Prostate gland (tissue), 2 donors: ENCODE data around the gene AGBL4. TPM values are rescaled to one million over a fixed set of nuclear protein-coding genes. Genes with fewer than 3 reads are reported as not detected.

ENCODE experiments used
- DNase-seq: peaks from one replicate; pipeline ENCODE4 v3.0.0-alpha.2; 2019; ENCODE audit warnings: low spot score
- H3K27ac ChIP-seq, 2 donors: fragments of 200-600 bp; sonication (generic); 2 replicates each; pipeline ENCODE4 v1.5.1; 2017 to 2019
- H3K27me3 ChIP-seq: fragments of 200-600 bp; sonication (generic); replicated peaks from 2 replicates; pipeline ENCODE4 v1.5.1; 2019; ENCODE audit not compliant: insufficient read depth
- H3K36me3 ChIP-seq, 2 donors: fragments of 200-600 bp; sonication (generic); 1 replicate in 1 of 2; 2 replicates in 1 of 2; pipeline versions ENCODE4 v1.5.1 to v1.8.1; 2017 to 2019
- H3K4me1 ChIP-seq: fragments of 200-600 bp; sonication (generic); replicated peaks from 2 replicates; pipeline ENCODE4 v1.5.1; 2019
- H3K4me3 ChIP-seq, 2 donors: fragments of 200-600 bp; sonication (generic); 2 replicates each; pipeline ENCODE4 v1.5.1; 2017 to 2019
- H3K9me3 ChIP-seq: fragments of 200-600 bp; sonication (generic); 2 replicates; pipeline ENCODE4 v1.5.1; 2017
- POLR2A ChIP-seq: fragments of 450-650 bp; IDR thresholded peaks from one replicate; pipeline ENCODE4 v1.6.1; 2016; ENCODE audit warnings: antibody characterized with exemption, mild to moderate bottlenecking
- POLR2AphosphoS5 ChIP-seq: sonication (generic); formaldehyde crosslinking; IDR thresholded peaks from one replicate; pipeline ENCODE4 v1.6.1; 2017; ENCODE audit warnings: antibody characterized with exemption
- WGBS: methylation state at CpG from one replicate; pipeline ENCODE4 v1.1.5; 2018; 5-methylcytosine and 5-hydroxymethylcytosine counted together
- intact Hi-C: fragments of 100-400 bp; cut with DNase I; formaldehyde crosslinking; loops from one replicate; pipeline ENCODE4 v1.14.2; 2022
- total RNA-seq, 2 donors: library from RNA; depleted of rRNA; stranded (reverse); fragments of >200 nt; gene quantifications; one replicate each; pipeline ENCODE4 v1.1.0, GENCODE V29; 2016
- TF ChIP-seq, protein P1 (sequence below), 4 experiments: fragments of 200-600 bp in 2 of 4; fragments of 450-650 bp in 2 of 4; sonication (generic) in 2 of 4; IDR thresholded peaks; 1 replicate in 3 of 4; 2 replicates in 1 of 4; pipeline ENCODE4 v1.5.1; 2016 to 2019; ENCODE audit warnings: antibody characterized with exemption in 4 of 4, mild to moderate bottlenecking in 2 of 4, moderate library complexity in 2 of 4

AGBL4 gene
- total RNA-seq, 2 donors from 2014 or later = 0.82 to 2.7 TPM

DNA sequence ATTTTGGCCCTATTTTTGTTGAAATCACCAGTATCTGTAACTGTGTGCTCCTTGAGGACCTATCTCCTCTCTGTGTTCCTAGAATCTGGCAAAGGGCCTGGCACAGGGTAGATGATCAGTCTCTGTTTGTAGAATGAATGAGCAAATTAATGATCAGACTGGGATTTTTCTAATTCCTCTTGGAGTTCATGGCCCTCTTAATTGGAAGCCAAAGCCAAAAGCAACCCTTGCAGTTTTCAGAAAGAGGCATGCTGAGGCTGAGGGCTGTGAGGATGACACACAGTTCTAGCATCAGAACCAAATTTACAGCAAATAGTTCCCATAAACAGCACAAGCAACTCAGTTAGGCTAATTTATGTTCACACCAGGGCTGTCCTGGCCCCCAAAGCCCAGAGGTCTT lies 1136.0 kb downstream of the AGBL4 start:
- H3K27ac ChIP-seq = no peak overlapping the region
- H3K27me3 ChIP-seq = no peaks in the 10 kb centered on the region
- no peaks in the 10 kb centered on the region for H3K4me1 ChIP-seq
- TF ChIP-seq POLR2A = no peak
- TF ChIP-seq, protein P1, sequence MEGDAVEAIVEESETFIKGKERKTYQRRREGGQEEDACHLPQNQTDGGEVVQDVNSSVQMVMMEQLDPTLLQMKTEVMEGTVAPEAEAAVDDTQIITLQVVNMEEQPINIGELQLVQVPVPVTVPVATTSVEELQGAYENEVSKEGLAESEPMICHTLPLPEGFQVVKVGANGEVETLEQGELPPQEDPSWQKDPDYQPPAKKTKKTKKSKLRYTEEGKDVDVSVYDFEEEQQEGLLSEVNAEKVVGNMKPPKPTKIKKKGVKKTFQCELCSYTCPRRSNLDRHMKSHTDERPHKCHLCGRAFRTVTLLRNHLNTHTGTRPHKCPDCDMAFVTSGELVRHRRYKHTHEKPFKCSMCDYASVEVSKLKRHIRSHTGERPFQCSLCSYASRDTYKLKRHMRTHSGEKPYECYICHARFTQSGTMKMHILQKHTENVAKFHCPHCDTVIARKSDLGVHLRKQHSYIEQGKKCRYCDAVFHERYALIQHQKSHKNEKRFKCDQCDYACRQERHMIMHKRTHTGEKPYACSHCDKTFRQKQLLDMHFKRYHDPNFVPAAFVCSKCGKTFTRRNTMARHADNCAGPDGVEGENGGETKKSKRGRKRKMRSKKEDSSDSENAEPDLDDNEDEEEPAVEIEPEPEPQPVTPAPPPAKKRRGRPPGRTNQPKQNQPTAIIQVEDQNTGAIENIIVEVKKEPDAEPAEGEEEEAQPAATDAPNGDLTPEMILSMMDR (IDR thresholded peaks at IDR 0.05) = no peak
- no peak for TF ChIP-seq POLR2AphosphoS5
- H3K9me3 ChIP-seq = no peaks in the 10 kb centered on the region
- H3K4me3 ChIP-seq = no peak overlapping the region
- H3K36me3 ChIP-seq = no peaks in the 10 kb centered on the region
- no peak for DNase-seq
- intact Hi-C loops = no loop called here

DNA sequence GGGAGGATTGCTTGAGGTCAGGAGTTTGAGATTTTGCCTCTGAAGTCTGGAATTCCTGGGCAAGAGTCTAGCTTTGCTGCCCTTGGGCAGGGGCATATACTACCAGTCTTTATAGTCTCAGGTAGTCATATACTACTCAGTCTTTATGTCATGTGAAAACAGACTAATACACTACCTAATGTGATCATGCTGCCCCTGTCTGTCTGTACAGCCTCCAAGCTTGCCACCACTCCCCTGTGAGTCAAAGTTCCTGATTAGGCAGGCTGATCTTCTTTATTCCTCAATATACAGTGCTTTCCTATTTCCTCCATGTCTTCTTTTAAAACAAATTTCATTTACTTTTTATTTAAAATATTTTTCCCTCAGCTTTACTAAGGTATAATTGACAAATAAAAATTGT lies 1141.7 kb downstream of the AGBL4 start:
- Histone ChIP-seq H3K36me3 (no peaks in the 10 kb centered on the region), H3K9me3 (no peaks in the 10 kb centered on the region), H3K4me1 (no peaks in the 10 kb centered on the region), H3K27ac (no peak overlapping the region), H3K27me3 (no peaks in the 10 kb centered on the region), H3K4me3 (no peak overlapping the region)
- intact Hi-C loops = no loop called here
- DNase-seq = no peak
- TF ChIP-seq POLR2AphosphoS5 (no peak), POLR2A (no peak)
- TF ChIP-seq, protein P1 (IDR thresholded peaks at IDR 0.05) = no peak

DNA sequence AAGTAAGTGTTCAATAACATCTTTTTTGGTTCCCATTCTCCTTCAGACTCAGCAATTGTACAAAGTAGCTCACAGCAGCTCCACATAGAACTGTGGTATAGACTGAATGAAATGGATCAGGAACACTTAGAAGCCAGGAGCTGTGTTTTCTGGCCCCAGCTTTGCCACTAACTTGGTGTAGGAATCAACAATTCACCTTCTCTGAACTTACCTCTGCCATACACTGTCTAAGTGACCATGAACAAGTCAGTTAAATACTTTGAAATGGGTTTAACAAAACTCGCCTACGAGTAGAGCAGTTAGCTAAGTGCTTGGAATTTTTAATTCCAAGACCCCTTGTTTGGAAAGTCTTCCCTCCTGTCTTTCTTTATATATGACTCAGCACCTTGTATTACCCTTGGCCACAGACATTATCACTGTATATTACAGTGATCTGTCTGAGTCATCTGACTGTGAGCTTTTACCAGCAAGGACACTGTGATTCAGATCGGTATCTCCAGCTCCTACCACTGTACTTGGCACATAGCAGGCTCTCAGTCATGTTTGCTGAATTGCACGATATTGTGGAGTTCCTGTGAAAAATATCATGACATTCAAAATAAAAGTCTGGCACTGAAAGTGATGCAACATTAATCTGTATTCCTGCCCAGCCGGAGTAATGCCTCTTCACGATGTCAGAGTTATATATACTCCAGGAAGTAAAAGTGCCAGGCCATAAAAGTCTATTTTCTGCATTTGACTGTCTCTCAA lies 1145.4 kb downstream of the AGBL4 start:
- H3K4me1 ChIP-seq = no peaks in the 10 kb centered on the region
- no peak overlapping the region for H3K4me3 ChIP-seq
- intact Hi-C loops = no loop called here
- peak; percentile 10 for DNase-seq
- no peak overlapping the region for H3K27ac ChIP-seq
- H3K27me3 ChIP-seq = no peaks in the 10 kb centered on the region
- no peaks in the 10 kb centered on the region for H3K36me3 ChIP-seq
- WGBS = 24% methylated on average over 6 of the region's 6 CpGs
- no peaks in the 10 kb centered on the region for H3K9me3 ChIP-seq
- TF ChIP-seq, protein P1 (IDR thresholded peaks at IDR 0.05) = no peak
- peak; percentile 19 for TF ChIP-seq POLR2AphosphoS5

DNA sequence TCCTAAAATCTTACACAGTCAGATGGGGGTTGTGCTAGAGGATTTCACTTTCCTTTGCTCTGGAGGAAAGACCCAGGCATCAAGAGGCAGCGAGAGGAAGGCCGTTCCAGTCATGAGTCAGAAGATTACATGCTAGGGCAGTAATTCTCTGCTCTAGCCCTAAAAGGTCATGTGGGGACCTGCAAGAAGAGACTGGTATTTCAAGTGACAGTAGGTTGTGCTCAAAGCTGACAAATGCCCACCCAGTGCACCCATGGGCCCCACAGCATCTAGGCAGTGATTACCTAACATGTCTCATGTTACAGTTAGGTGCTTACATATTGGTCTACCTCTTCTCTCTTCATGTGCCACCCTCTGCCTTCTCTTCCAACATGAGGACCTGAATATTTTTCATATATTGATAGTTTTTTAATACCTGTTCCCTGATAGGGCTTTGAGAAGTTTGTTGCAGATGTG lies 1147.4 kb downstream of the AGBL4 start:
- intact Hi-C loops = no loop called here

More for the DNA sequence above, 1147.4 kb downstream of the AGBL4 start:
- TF ChIP-seq POLR2AphosphoS5 (no peak), POLR2A (no peak)
- TF ChIP-seq, protein P1 (IDR thresholded peaks at IDR 0.05) = no peak
- H3K4me1 ChIP-seq = no peaks in the 10 kb centered on the region
- H3K27me3 ChIP-seq = no peaks in the 10 kb centered on the region
- 72% methylated on average over 2 of the region's 2 CpGs for whole genome bisulfite sequencing
- H3K27ac ChIP-seq = no peak overlapping the region
- DNase-seq = no peak
- no peaks in the 10 kb centered on the region for H3K9me3 ChIP-seq
- H3K36me3 ChIP-seq = no peaks in the 10 kb centered on the region
- no peak overlapping the region for H3K4me3 ChIP-seq
